SK-N-MC (cell line): ENCODE results near the gene KRTAP4-9.
"Not testable (repeated sequence)": the region's sequence is repeated elsewhere in the genome, so short reads cannot be mapped to it uniquely, and the experiment has no call there.

ENCODE experiments used
- EZH2 ChIP-seq: fragments of 200-600 bp; sonication (generic); IDR thresholded peaks from one replicate; pipeline ENCODE4 v1.6.1; 2017; ENCODE audit warnings: antibody characterized with exemption
- POLR2AphosphoS5 ChIP-seq: IDR thresholded peaks from 2 replicates; pipeline ENCODE4 v1.6.1; 2012; ENCODE audit warnings: mild to moderate bottlenecking, low read depth, low read length, borderline replicate concordance

DNA sequence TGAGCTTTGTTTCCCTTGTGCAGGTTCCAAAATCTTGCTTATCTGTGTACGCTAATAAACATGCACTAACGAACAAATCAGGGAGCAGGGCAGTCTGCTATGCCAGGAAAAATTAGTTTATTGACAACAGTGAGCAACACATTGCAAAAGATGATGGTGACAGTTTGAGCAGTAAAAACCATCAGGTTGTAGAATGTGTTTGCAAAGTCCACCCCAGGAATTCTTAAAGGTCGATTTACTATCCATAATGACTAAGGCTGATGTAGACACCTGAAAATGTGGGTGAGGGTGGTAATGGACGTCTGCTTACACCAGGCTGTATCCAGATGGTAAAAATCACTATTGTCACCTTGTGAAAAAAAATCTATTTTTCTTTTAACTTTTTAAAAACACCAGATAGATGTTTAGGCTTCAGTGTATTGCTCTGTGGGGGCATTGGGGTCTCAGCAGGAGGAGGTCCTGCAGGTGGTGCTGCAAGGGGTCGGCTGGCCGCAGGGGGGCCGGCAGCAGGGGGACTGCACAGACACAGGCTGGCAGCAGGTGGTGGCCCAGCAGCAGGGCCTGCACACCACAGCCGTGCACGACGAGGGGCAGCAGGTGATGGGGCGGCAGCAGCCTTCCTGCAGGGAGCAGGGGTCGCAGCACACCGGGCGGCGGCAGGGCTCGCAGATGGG lies 40.0 kb upstream of the KRTAP4-9 start:
- not testable (repeated sequence) for TF ChIP-seq EZH2, POLR2AphosphoS5
